DOHH2 (cell line): Measurements from ENCODE around the gene ENDOD1.

ENCODE experiments used
- H3F3A ChIP-seq: fragments of 200-600 bp; sonication (generic), shearing (Covaris generic); 2 replicates; pipeline ENCODE4 v1.6.0; 2016; ENCODE audit warnings: antibody characterized with exemption, mild to moderate bottlenecking; ENCODE audit not compliant: control insufficient read depth, insufficient read depth
- H3K27ac ChIP-seq: fragments of 200-600 bp; sonication (generic); 2 replicates; pipeline ENCODE4 v1.5.1; 2014; ENCODE audit warnings: low read depth, mild to moderate bottlenecking, low read length, moderate library complexity
- H3K27me3 ChIP-seq: fragments of 200-600 bp; sonication (generic); 2 replicates; pipeline ENCODE4 v1.6.1; 2014; ENCODE audit warnings: mild to moderate bottlenecking, low read length, mixed read lengths; ENCODE audit not compliant: control insufficient read depth
- H3K36me3 ChIP-seq: fragments of 200-600 bp; sonication (generic); 2 replicates; pipeline ENCODE4 v1.6.1; 2014; ENCODE audit warnings: mild to moderate bottlenecking, low read length, moderate library complexity, mixed read lengths; ENCODE audit not compliant: control insufficient read depth
- H3K4me1 ChIP-seq: fragments of 200-600 bp; sonication (generic); 2 replicates; pipeline ENCODE4 v1.6.1; 2014; ENCODE audit warnings: mild to moderate bottlenecking, low read length, mixed read lengths; ENCODE audit not compliant: control insufficient read depth
- H3K4me2 ChIP-seq: fragments of 200-600 bp; sonication (generic); 2 replicates; pipeline ENCODE4 v1.6.0; 2014; ENCODE audit warnings: mild to moderate bottlenecking, low read length, moderate library complexity
- H3K4me3 ChIP-seq: fragments of 200-600 bp; sonication (generic); 2 replicates; pipeline ENCODE4 v1.5.1; 2014; ENCODE audit warnings: mild to moderate bottlenecking, low read length, mixed read lengths
- H3K79me2 ChIP-seq: fragments of 200-600 bp; sonication (generic); 2 replicates; pipeline ENCODE4 v1.6.1; 2014; ENCODE audit warnings: mild to moderate bottlenecking, low read length, mixed read lengths; ENCODE audit not compliant: control insufficient read depth
- H3K9me2 ChIP-seq: fragments of 200-600 bp; sonication (generic); replicated peaks from 2 replicates; pipeline ENCODE4 v1.6.1; 2014; ENCODE audit warnings: mild to moderate bottlenecking, low read length, mixed read lengths; ENCODE audit not compliant: control insufficient read depth
- H3K9me3 ChIP-seq: fragments of 200-600 bp; sonication (generic); 2 replicates; pipeline ENCODE4 v1.6.1; 2014; ENCODE audit warnings: antibody characterized with exemption, low read length, mixed read lengths; ENCODE audit not compliant: control insufficient read depth, insufficient read depth
- H4K20me1 ChIP-seq: fragments of 200-600 bp; sonication (generic); 2 replicates; pipeline ENCODE4 v1.6.0; 2014; ENCODE audit warnings: low read depth, mild to moderate bottlenecking, antibody characterized with exemption, low read length, moderate library complexity; ENCODE audit not compliant: control insufficient read depth, insufficient read depth
- CTCF ChIP-seq: fragments of 200-600 bp; sonication (generic); IDR thresholded peaks from one replicate; pipeline ENCODE4 v1.5.1; 2014; ENCODE audit warnings: antibody characterized with exemption, mild to moderate bottlenecking, low read depth, low read length; ENCODE audit not compliant: poor library complexity, severe bottlenecking
- EZH2phosphoT487 ChIP-seq: fragments of 200-600 bp; sonication (generic); IDR thresholded peaks from 2 replicates; pipeline ENCODE4 v1.6.1; 2017; ENCODE audit warnings: borderline replicate concordance, mild to moderate bottlenecking, antibody characterized with exemption, low read length, moderate library complexity, mixed read lengths

Gene ENDOD1

GRCh38 chr11:95078526-95078925, 11.1 kb upstream of the ENDOD1 start:
- no peaks in the 10 kb centered on the region for H3F3A ChIP-seq
- TF ChIP-seq CTCF (no peak), EZH2phosphoT487 (no peak)
- no peaks in the 10 kb centered on the region for H3K9me3 ChIP-seq
- no peaks in the 10 kb centered on the region for H3K79me2 ChIP-seq
- no peaks in the 10 kb centered on the region for H4K20me1 ChIP-seq
- no peaks in the 10 kb centered on the region for H3K9me2 ChIP-seq
- no peaks in the 10 kb centered on the region for H3K36me3 ChIP-seq
- H3K4me2 ChIP-seq, result no peak overlapping the region
- H3K4me3 ChIP-seq, result no peak overlapping the region
- H3K4me1 ChIP-seq, result peaks cover 12% of the 10 kb centered on the region
- no peaks in the 10 kb centered on the region for H3K27me3 ChIP-seq
- H3K27ac ChIP-seq, result no peak overlapping the region

- H4K20me1 ChIP-seq, result no peaks in the 10 kb centered on the region
- no peak overlapping the region for H3K4me3 ChIP-seq
- no peak overlapping the region for H3K27ac ChIP-seq
- no peaks in the 10 kb centered on the region for H3F3A ChIP-seq
- no peak overlapping the region for H3K4me2 ChIP-seq
- H3K4me1 ChIP-seq, result peaks cover 11% of the 10 kb centered on the region
- TF ChIP-seq CTCF, result no peak
- H3K79me2 ChIP-seq, result no peaks in the 10 kb centered on the region
- H3K9me2 ChIP-seq, result no peaks in the 10 kb centered on the region
- no peaks in the 10 kb centered on the region for H3K36me3 ChIP-seq
- no peaks in the 10 kb centered on the region for H3K27me3 ChIP-seq
- no peaks in the 10 kb centered on the region for H3K9me3 ChIP-seq
Measured at GRCh38 chr11:95081010-95081409, 8.6 kb upstream of the ENDOD1 start.

- no peaks in the 10 kb centered on the region for H3K9me2 ChIP-seq
- H4K20me1 ChIP-seq, result no peaks in the 10 kb centered on the region
- H3K79me2 ChIP-seq, result no peaks in the 10 kb centered on the region
- H3K27ac ChIP-seq, result no peak overlapping the region
- TF ChIP-seq CTCF, result no peak
- no peak for TF ChIP-seq EZH2phosphoT487
- H3K27me3 ChIP-seq, result no peaks in the 10 kb centered on the region
- peaks cover 7% of the 10 kb centered on the region for H3K4me1 ChIP-seq
- no peak overlapping the region for H3K4me3 ChIP-seq
- no peak overlapping the region for H3K4me2 ChIP-seq
- H3K36me3 ChIP-seq, result no peaks in the 10 kb centered on the region
- no peaks in the 10 kb centered on the region for H3K9me3 ChIP-seq
- H3F3A ChIP-seq, result no peaks in the 10 kb centered on the region
Measured at GRCh38 chr11:95081412-95081811, 8.2 kb upstream of the ENDOD1 start.

- Histone ChIP-seq H3K27me3 (no peaks in the 10 kb centered on the region), H3K9me2 (no peaks in the 10 kb centered on the region), H3K79me2 (no peaks in the 10 kb centered on the region), H3K4me1 (no peaks in the 10 kb centered on the region), H3K36me3 (no peaks in the 10 kb centered on the region), H3K4me2 (no peak overlapping the region), H3K9me3 (no peaks in the 10 kb centered on the region), H3K4me3 (no peak overlapping the region), H4K20me1 (no peaks in the 10 kb centered on the region), H3F3A (no peaks in the 10 kb centered on the region), H3K27ac (no peak overlapping the region)
- TF ChIP-seq CTCF, result no peak
- no peak for TF ChIP-seq EZH2phosphoT487
Measured at GRCh38 chr11:95082576-95083001, 7.1 kb upstream of the ENDOD1 start.
